Progenitor cell of endocrine pancreas (in vitro differentiated cells): ENCODE results near the gene OOSP4B. TPM values are rescaled to one million over a fixed set of nuclear protein-coding genes. Genes with fewer than 3 reads are reported as not detected.
"Not testable (repeated sequence)": the region's sequence is repeated elsewhere in the genome, so short reads cannot be mapped to it uniquely, and the experiment has no call there.

Experiments used
- DNase-seq: peaks from one replicate; pipeline ENCODE4 v3.0.0; 2021; ENCODE audit warnings: low spot score; ENCODE audit not compliant: unreplicated experiment
- H3K27ac Mint-ChIP-seq: 2 replicates; pipeline ENCODE4 v1.8.0; 2021; ENCODE audit warnings: mild to moderate bottlenecking, moderate library complexity, mixed read lengths
- H3K27me3 Mint-ChIP-seq: 2 replicates; pipeline ENCODE4 v1.8.0; 2021; ENCODE audit warnings: mixed read lengths
- H3K36me3 Mint-ChIP-seq: 2 replicates; pipeline ENCODE4 v1.8.0; 2022; ENCODE audit warnings: mixed read lengths; ENCODE audit not compliant: insufficient read depth
- H3K4me1 Mint-ChIP-seq: 2 replicates; pipeline ENCODE4 v1.8.0; 2021; ENCODE audit warnings: low read depth, mixed read lengths
- H3K4me3 Mint-ChIP-seq: 2 replicates; pipeline ENCODE4 v1.8.0; 2021; ENCODE audit warnings: low read depth, mild to moderate bottlenecking, moderate library complexity, mixed read lengths
- H3K9me3 Mint-ChIP-seq: 2 replicates; pipeline ENCODE4 v1.8.0; 2021; ENCODE audit warnings: low read depth, mixed read lengths
- CTCF ChIP-seq: fragments of 200-600 bp; sonication (generic); IDR thresholded peaks from one replicate; pipeline ENCODE4 v1.5.0; 2021; ENCODE audit warnings: antibody characterized with exemption, mild to moderate bottlenecking; ENCODE audit not compliant: unreplicated experiment
- total RNA-seq: library from RNA; stranded (reverse); gene quantifications from 2 replicates; pipeline ENCODE4 v1.2.1, GENCODE V29; 2021

The OOSP4B gene
- total RNA-seq, 1 donor from 2014 or later, result not detected

- H3K27me3 Mint-ChIP-seq, result no peaks in the 10 kb centered on the region
- no peak overlapping the region for H3K27ac Mint-ChIP-seq
- no peak overlapping the region for H3K4me3 Mint-ChIP-seq
- TF ChIP-seq CTCF, result no peak
- no peaks in the 10 kb centered on the region for H3K36me3 Mint-ChIP-seq
- DNase-seq, result no peak
- H3K4me1 Mint-ChIP-seq, result no peaks in the 10 kb centered on the region
- peaks cover 3% of the 10 kb centered on the region for H3K9me3 Mint-ChIP-seq
Measured at GRCh38 chr11:60064111-60064510, 47.1 kb downstream of the OOSP4B start.

- Mint-ChIP-seq H3K4me3 (no peak overlapping the region), H3K27me3 (no peaks in the 10 kb centered on the region), H3K4me1 (peaks cover 3% of the 10 kb centered on the region), H3K27ac (no peak overlapping the region), H3K36me3 (no peaks in the 10 kb centered on the region), H3K9me3 (no peaks in the 10 kb centered on the region)
- DNase-seq, result no peak
- TF ChIP-seq CTCF, result no peak
Measured at GRCh38 chr11:60065801-60066200, 48.8 kb downstream of the OOSP4B start.

- Mint-ChIP-seq H3K27me3 (no peaks in the 10 kb centered on the region), H3K27ac (no peak overlapping the region), H3K36me3 (no peaks in the 10 kb centered on the region), H3K9me3 (no peaks in the 10 kb centered on the region), H3K4me3 (no peak overlapping the region), H3K4me1 (peaks cover 14% of the 10 kb centered on the region)
- no peak for DNase-seq
- no peak for TF ChIP-seq CTCF
Measured at GRCh38 chr11:60069450-60069849, 52.5 kb downstream of the OOSP4B start.

GRCh38 chr11:60071644-60072043 is 54.7 kb downstream of the OOSP4B start:
- H3K4me1 Mint-ChIP-seq, result peaks cover 14% of the 10 kb centered on the region
- H3K4me3 Mint-ChIP-seq, H3K9me3 Mint-ChIP-seq, H3K27ac Mint-ChIP-seq, DNase-seq, H3K36me3 Mint-ChIP-seq, H3K27me3 Mint-ChIP-seq: not testable (repeated sequence)

GRCh38 chr11:60077216-60077817 is 60.3 kb downstream of the OOSP4B start:
- Mint-ChIP-seq H3K9me3 (peaks cover 3% of the 10 kb centered on the region), H3K27me3 (no peaks in the 10 kb centered on the region), H3K4me3 (no peak overlapping the region), H3K4me1 (no peaks in the 10 kb centered on the region), H3K36me3 (no peaks in the 10 kb centered on the region), H3K27ac (peak overlapping the region; percentile 38)
- DNase-seq, result no peak
- TF ChIP-seq CTCF, result no peak

GRCh38 chr11:60077981-60078380 is 61.0 kb downstream of the OOSP4B start:
- no peak overlapping the region for H3K4me3 Mint-ChIP-seq
- H3K27me3 Mint-ChIP-seq, result no peaks in the 10 kb centered on the region

More at GRCh38 chr11:60077981-60078380, 61.0 kb downstream of the OOSP4B start:
- no peak for TF ChIP-seq CTCF
- Mint-ChIP-seq H3K9me3 (peaks cover 3% of the 10 kb centered on the region), H3K36me3 (no peaks in the 10 kb centered on the region), H3K27ac (peak overlapping the region; percentile 38), H3K4me1 (no peaks in the 10 kb centered on the region)
- DNase-seq, result no peak
